ENCODE data around the gene LRRN1.
"Not testable (repeated sequence)": the region's sequence is repeated elsewhere in the genome, so short reads cannot be mapped to it uniquely, and the experiment has no call there.

The LRRN1 gene

DNA sequence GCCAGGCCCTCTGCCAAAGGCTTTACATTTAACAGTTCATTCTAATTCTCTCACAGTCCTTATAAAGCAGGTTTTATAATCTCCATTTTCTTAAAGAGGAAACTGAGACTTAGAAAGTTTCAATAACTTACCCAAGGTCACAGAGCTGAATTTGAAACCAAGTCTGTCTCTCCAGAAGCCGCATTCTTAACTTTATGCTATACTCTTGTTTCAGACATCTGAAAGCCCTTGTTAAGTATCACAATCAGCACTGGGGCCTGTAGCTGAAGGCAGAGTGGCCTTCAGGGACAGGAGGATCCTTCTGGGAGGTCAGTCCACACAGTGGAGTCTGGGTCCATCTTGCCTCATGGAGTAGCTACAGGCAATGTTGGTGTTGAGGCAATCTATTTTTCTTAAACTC is 27.9 kb downstream of the LRRN1 start:
- Mint-ChIP-seq H3K27ac (no peak overlapping the region), H3K4me1 (ENCODE audit: low read depth) (no peaks in the 10 kb centered on the region), H3K27me3 (ENCODE audit: low read depth) (no peaks in the 10 kb centered on the region), H3K9me3 (no peaks in the 10 kb centered on the region), H3K4me3 (no peak overlapping the region), H3K36me3 (ENCODE audit: low read depth) (no peaks in the 10 kb centered on the region)

DNA sequence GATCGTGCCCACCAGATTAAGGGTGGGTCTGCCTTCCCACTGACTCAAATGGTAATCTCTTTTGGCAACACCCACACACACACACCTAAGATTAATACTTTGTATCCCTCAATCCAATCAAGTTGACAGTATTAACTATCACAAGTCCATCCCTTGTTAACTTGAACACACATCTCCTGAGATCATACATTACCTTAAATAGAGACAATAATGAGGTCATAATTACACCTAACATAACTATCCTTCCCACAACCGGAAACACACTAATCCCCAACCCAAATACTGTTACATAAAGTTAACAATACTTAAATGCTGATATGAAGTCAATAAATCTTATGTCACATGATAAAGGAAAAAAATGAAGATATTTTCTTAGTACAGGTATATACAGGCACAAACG is 29.2 kb downstream of the LRRN1 start:
- not testable (repeated sequence) for H3K27ac Mint-ChIP-seq; H3K4me3 Mint-ChIP-seq; H3K36me3 Mint-ChIP-seq (ENCODE audit: low read depth); H3K9me3 Mint-ChIP-seq; H3K27me3 Mint-ChIP-seq (ENCODE audit: low read depth); H3K4me1 Mint-ChIP-seq (ENCODE audit: low read depth)

DNA sequence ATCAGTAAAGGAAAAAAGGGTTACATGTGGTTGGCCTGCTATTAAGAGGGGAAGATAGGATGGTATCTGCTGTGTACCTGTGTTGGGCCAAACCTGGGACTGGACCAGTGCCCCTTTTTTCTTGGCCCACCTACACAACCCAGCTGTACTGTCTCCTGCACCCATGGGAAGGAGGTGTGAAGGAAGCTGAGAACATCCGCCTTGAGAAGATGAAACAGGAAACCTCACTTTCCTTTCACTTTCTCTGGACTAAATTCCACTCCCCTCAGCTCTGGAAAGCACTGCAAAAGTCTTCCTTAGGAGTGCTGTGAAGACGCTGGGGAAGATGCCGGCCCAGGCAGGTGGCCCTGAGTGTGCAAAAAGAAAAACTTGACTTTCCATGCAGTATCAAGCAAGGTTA is 37.6 kb downstream of the LRRN1 start:
- no peaks in the 10 kb centered on the region for H3K4me1 Mint-ChIP-seq (ENCODE audit: low read depth)
- no peaks in the 10 kb centered on the region for H3K27me3 Mint-ChIP-seq (ENCODE audit: low read depth)
- no peak overlapping the region for H3K27ac Mint-ChIP-seq
- no peak overlapping the region for H3K4me3 Mint-ChIP-seq
- H3K9me3 Mint-ChIP-seq, result peaks cover 20% of the 10 kb centered on the region
- H3K36me3 Mint-ChIP-seq (ENCODE audit: low read depth), result no peaks in the 10 kb centered on the region

DNA sequence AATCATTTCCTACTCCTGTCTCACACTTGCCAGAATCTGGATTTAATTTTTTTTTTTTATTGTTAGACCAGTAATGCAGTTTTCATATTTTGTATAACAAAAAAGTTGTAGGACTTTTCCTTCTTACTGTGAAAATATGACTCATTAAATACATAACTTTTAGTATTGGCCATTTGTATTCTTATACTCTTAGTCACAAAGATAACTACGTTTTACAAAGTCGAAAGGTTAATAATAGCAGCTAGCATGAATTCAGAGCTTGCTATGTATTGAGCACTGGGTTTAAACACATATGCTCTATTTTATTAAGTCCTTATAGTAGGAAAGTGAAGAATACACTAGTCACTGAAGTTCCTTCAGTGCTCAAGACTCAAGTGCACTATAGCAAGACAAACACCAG is 43.1 kb downstream of the LRRN1 start:
- Mint-ChIP-seq H3K9me3 (peaks cover 7% of the 10 kb centered on the region), H3K27ac (no peak overlapping the region), H3K4me1 (ENCODE audit: low read depth) (no peaks in the 10 kb centered on the region), H3K27me3 (ENCODE audit: low read depth) (no peaks in the 10 kb centered on the region), H3K4me3 (no peak overlapping the region), H3K36me3 (ENCODE audit: low read depth) (no peaks in the 10 kb centered on the region)

DNA sequence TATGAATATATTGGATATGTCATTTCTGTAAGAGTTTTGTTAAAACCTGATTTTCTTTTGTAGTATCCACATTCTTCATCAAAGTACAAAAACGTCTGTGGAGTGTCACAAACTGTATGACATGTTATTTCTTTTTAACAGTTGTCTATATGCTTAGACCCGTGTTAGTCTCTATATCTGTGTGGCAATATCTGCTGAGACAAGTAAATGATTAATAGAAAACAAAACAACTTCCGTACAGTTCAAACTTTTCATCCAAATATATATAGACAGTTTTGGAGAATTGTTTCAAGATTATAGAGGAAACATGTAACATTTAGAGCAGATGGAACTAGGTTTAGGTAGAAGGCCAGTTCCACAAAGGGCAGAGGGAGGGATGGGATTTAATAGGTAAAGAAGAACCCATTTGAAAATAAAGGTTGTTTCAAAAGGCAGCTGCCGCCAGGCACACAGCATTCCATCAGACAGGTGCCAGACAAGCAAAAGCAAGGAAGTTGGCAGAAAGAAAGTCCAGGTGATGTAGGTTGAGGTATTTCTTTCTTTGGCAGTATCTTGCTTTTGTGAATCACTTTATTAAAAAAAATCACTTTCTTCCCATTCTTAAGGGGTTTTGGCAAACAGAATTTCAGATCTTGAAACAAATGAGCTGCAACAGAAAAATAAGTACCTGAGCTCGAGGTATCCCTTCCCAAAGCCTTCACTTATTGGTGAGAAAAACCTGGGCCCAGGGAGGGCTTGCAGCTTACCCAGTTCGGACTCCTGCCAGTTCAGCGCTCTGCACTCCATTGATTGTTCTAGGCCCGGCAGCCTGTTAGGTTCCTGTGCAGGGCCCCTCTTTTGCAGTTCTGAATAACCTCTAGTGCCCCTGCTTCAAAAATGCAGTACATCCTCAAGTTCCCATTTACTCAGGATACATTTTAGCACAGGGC is 49.0 kb downstream of the LRRN1 start:
- no peak overlapping the region for H3K27ac Mint-ChIP-seq
- no peaks in the 10 kb centered on the region for H3K36me3 Mint-ChIP-seq (ENCODE audit: low read depth)
- H3K27me3 Mint-ChIP-seq (ENCODE audit: low read depth), result no peaks in the 10 kb centered on the region
- H3K4me1 Mint-ChIP-seq (ENCODE audit: low read depth), result no peaks in the 10 kb centered on the region
- H3K4me3 Mint-ChIP-seq, result no peak overlapping the region
- H3K9me3 Mint-ChIP-seq, result no peaks in the 10 kb centered on the region

DNA sequence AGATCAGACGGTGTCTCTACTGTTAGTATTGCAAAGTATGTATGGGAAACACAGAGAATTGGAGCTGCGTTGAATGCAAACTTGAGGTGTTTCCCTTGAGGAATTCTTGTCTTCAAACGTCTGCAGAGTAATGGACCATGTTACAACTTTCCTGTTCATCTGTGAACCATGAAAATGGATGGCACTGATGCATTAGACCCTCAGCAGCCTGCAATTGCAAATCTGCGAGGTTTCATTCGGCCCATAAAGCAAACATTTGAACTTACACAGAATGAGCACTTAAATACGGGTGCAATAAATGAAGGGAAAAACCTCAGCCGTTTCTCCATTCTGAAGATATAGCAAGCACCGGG is 49.7 kb downstream of the LRRN1 start:
- Mint-ChIP-seq H3K9me3 (no peaks in the 10 kb centered on the region), H3K36me3 (ENCODE audit: low read depth) (no peaks in the 10 kb centered on the region), H3K4me3 (no peak overlapping the region), H3K27me3 (ENCODE audit: low read depth) (no peaks in the 10 kb centered on the region), H3K27ac (no peak overlapping the region), H3K4me1 (ENCODE audit: low read depth) (no peaks in the 10 kb centered on the region)

DNA sequence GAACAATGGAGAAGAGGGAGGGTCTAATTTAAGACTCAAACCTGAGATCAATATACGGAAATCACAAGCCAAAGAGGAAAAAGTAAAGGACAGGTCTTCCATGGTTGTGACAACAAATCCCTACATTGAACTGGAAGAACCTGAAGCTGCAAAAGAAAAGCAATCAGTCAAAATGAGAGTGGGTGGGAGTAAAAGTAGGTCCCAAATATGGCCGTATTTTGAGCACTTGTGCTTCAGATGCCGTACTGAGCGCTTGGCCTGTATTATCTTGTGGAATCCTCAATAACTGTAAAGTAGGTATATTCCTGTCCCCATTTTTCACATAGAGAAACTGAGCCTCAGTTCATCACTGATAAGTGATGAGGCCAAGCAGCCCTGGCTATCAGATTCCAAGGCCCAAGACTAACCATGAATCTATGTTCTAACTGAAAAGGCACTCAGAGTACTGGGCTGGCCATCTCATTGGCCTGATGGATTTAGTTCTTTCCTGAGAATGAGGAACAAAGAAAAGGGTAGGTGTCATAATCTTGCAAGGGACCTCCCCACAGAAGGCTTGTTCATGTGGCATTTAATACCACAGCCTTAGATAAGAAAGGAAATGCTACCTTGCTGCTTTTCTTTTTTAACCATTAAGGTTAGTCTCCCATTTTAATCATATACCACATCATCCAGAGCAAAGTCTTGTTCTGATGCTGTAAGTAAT is 52.5 kb downstream of the LRRN1 start:
- no peak overlapping the region for H3K4me3 Mint-ChIP-seq
- no peak overlapping the region for H3K27ac Mint-ChIP-seq
- no peaks in the 10 kb centered on the region for H3K9me3 Mint-ChIP-seq
- no peaks in the 10 kb centered on the region for H3K27me3 Mint-ChIP-seq (ENCODE audit: low read depth)
- H3K36me3 Mint-ChIP-seq (ENCODE audit: low read depth), result no peaks in the 10 kb centered on the region
- H3K4me1 Mint-ChIP-seq (ENCODE audit: low read depth), result no peaks in the 10 kb centered on the region

DNA sequence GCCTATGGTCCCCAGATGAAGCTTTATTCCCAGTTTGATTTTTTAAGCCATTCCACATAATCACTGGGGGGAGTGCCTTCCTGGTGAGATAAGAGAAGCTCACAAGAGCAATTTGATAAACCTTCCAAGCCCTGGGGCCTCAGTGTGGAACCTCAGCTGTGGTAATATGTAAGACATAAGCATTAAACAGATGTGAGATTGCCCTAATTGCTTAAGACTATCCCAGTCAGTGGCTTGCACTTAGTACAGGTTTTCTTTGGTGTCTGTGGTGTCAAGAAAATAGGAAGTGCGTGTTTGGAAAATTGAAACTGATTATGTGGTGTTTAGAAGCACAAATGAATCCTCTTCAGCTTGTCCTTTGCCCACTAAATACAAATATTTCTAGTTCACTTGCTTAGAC is 54.3 kb downstream of the LRRN1 start:
- no peaks in the 10 kb centered on the region for H3K9me3 Mint-ChIP-seq
- H3K27ac Mint-ChIP-seq, result no peak overlapping the region
- no peaks in the 10 kb centered on the region for H3K27me3 Mint-ChIP-seq (ENCODE audit: low read depth)
- no peaks in the 10 kb centered on the region for H3K4me1 Mint-ChIP-seq (ENCODE audit: low read depth)
- no peak overlapping the region for H3K4me3 Mint-ChIP-seq
- H3K36me3 Mint-ChIP-seq (ENCODE audit: low read depth), result no peaks in the 10 kb centered on the region

DNA sequence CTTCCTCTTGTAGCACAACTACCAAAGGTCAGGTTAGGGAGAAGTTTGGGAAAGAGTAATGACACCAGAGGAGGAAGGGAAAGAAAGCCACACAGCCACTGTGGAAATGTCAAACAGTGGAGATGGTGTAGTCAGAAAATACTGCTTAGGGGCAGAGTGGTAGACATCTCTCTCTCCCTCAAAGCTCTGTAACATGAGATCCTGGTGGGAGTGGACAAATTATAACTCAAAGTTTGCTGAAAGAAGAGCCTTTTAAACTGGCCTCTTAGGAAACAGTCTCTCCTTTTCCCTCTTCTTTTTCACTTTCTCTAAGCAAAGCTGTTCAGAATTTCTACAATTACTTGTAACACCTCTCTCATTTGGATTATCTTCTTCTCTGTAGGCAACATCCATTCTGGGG is 55.8 kb downstream of the LRRN1 start:
- Mint-ChIP-seq H3K27me3 (ENCODE audit: low read depth) (no peaks in the 10 kb centered on the region), H3K27ac (no peak overlapping the region), H3K36me3 (ENCODE audit: low read depth) (no peaks in the 10 kb centered on the region), H3K9me3 (no peaks in the 10 kb centered on the region), H3K4me1 (ENCODE audit: low read depth) (no peaks in the 10 kb centered on the region), H3K4me3 (no peak overlapping the region)

DNA sequence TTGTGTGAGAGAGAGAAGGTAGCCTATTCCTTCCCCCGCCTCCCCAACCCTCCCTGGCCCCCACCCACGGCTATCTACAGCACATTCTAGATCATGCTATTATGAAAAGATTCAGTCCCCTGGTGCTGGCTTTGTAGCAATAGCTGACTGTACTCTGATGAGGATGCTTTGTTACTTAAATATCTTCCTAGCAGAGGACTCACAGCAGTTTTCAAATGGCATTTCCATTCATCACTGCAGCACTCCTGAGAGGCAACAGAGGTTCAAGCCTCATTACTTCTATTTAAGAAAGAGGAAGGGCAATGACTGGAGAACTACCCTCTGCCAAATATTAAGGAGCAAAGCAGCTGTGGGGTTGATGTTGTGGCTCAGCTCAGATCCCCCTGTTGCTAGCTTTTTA is 61.0 kb downstream of the LRRN1 start:
- Mint-ChIP-seq H3K27ac (no peak overlapping the region), H3K4me3 (no peak overlapping the region), H3K36me3 (ENCODE audit: low read depth) (no peaks in the 10 kb centered on the region), H3K27me3 (ENCODE audit: low read depth) (no peaks in the 10 kb centered on the region), H3K9me3 (peaks cover 5% of the 10 kb centered on the region), H3K4me1 (ENCODE audit: low read depth) (no peaks in the 10 kb centered on the region)

DNA sequence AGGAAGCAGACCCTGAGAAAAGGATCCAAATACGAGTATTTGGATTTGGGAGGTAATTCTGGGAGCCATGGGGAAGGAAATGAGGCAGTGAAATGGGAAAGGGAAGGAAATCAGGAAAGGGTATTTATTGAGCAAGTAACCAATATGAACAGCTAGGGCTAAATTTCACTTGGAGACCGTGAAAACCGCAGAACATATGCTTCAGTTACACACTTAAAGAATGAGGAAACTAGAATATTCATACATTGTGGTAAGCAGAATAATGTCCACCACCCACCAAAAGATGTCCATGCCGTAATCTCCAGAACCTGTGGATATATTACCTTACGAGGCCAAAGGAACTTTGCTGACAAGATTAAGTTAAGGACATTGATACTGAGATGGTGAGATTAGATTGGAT is 63.3 kb downstream of the LRRN1 start:
- Mint-ChIP-seq H3K27ac (no peak overlapping the region), H3K4me1 (ENCODE audit: low read depth) (no peaks in the 10 kb centered on the region), H3K4me3 (no peak overlapping the region), H3K9me3 (peaks cover 8% of the 10 kb centered on the region), H3K36me3 (ENCODE audit: low read depth) (no peaks in the 10 kb centered on the region), H3K27me3 (ENCODE audit: low read depth) (no peaks in the 10 kb centered on the region)

DNA sequence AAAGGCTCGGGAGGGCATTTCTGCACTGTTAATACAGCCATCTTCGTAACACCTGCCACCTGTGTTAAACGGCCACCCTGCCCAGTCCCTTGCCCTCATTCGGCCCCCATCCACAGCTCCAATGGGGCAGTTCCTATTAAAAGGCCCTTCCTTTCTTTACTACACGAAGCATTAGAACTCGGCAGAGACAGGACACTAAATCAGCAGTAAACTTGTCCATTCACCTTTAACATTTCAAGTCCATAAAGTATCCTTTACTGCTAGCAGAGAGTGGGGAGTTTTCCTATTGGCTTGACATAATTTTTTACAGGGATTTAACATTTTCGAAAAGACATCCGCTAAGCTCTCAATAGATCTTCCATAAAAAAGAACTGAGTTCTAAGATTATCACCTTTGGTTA is 76.3 kb downstream of the LRRN1 start:
- Mint-ChIP-seq H3K9me3 (no peaks in the 10 kb centered on the region), H3K36me3 (ENCODE audit: low read depth) (no peaks in the 10 kb centered on the region)

DNA sequence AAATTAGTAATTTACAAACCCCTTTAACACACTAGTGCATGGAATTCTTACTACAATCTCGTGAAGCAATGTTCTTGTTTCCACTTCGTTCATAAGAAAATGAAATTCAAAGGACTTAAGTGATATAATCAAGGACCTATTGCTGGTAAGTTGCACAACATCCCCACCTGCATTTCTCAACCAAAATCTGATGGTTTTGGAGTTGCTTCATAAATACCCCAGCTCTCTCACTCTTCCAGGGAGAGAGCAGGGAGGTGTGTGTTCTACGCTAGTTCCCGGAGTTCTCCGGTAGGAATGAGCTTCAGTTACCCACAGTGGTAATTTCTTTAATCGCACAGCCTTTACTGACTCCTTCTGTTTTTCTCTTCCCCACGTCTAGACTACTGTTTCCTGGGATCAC is 81.8 kb downstream of the LRRN1 start:
- Mint-ChIP-seq H3K4me1 (ENCODE audit: low read depth) (no peaks in the 10 kb centered on the region), H3K36me3 (ENCODE audit: low read depth) (no peaks in the 10 kb centered on the region), H3K4me3 (no peak overlapping the region), H3K27ac (no peak overlapping the region), H3K27me3 (ENCODE audit: low read depth) (no peaks in the 10 kb centered on the region), H3K9me3 (no peaks in the 10 kb centered on the region)

More for the DNA sequence above, 76.3 kb downstream of the LRRN1 start:
- H3K4me1 Mint-ChIP-seq (ENCODE audit: low read depth), result no peaks in the 10 kb centered on the region
- H3K27me3 Mint-ChIP-seq (ENCODE audit: low read depth), result no peaks in the 10 kb centered on the region
- no peak overlapping the region for H3K27ac Mint-ChIP-seq
- H3K4me3 Mint-ChIP-seq, result no peak overlapping the region

DNA sequence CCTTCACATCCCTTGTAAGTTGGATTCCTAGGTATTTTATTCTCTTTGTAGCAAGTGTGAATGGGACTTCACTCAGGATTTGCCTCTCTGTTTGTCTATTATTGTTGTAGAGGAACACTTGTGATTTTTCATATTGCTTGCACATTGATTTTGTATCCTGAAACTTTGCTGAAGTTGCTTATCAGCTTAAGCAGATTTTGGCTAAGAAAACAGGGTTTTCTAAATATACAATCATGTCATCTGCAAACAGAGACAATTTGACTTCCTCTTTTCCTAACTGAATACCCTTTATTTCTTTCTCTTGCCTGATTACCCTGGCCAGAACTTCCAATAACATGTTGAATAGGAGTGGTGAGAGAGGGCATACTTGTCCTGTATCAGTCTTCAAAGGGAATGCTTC is 88.1 kb downstream of the LRRN1 start:
- H3K27me3 Mint-ChIP-seq (ENCODE audit: low read depth); H3K36me3 Mint-ChIP-seq (ENCODE audit: low read depth); H3K4me3 Mint-ChIP-seq; H3K4me1 Mint-ChIP-seq (ENCODE audit: low read depth); H3K27ac Mint-ChIP-seq: not testable (repeated sequence)
- H3K9me3 Mint-ChIP-seq, result peaks cover 14% of the 10 kb centered on the region

DNA sequence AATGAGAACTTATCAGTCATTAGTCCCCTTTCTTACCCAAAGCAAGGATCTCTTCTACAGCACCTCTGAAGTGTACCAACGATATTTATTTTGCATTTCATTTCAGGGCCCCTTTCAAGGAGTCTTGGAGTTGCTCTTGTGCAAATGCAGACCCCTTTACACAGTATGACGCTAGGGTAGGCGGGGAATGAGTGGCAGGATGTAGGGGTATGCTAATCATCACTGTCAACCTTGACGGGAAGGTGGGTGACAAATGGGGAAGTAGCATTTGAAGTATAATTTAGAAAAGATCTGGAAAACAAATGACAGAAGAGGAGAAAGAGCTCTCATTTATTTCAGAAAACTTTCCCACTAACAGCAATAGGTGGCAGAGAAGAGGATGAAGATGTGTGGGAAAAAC is 94.4 kb downstream of the LRRN1 start:
- Mint-ChIP-seq H3K27me3 (ENCODE audit: low read depth) (no peaks in the 10 kb centered on the region), H3K36me3 (ENCODE audit: low read depth) (no peaks in the 10 kb centered on the region), H3K4me3 (no peak overlapping the region), H3K9me3 (peaks cover 9% of the 10 kb centered on the region), H3K27ac (no peak overlapping the region), H3K4me1 (ENCODE audit: low read depth) (no peaks in the 10 kb centered on the region)

Measured in T-helper 1 cell treated with Interleukin-12 subunit alpha and Interleukin-12 subunit beta and Interleukin-4 antibody, amounts not matched to agents 30 μg/mL and 1 μg/mL, for 36 hours (primary cell).